NT2/D1 (cell line): ENCODE data around the gene CAMSAP2.

Experiments used
- YY1 ChIP-seq: IDR thresholded peaks from 2 replicates; pipeline ENCODE4 v1.6.1; 2011; ENCODE audit not compliant: insufficient read length, insufficient read depth
- ZNF274 ChIP-seq: IDR thresholded peaks from 2 replicates; pipeline ENCODE4 v1.6.1; 2011; ENCODE audit warnings: mild to moderate bottlenecking, low read depth, low read length

DNA sequence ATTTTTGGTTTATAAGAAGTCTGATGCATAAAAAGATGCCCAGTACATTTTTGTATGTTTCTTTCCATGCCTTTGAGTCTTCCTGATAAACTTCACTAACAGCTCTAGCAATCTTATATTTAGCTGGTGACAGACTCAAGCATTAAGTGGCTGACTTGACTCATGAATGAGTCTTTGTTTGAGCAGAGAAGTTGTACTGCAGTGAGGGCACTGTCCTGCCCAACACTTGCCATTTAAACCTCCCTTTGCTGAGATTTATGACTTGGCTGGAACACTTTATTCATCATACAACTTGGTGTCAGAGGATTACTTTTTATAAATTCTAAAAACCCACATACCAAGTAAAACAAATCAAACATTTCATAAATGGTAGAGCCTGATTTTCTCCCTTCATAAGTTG lies 14.6 kb upstream of the CAMSAP2 start:
- TF ChIP-seq YY1 = no peak
- TF ChIP-seq ZNF274 = no peak
